Adrenal gland (tissue), 12 donors: Measurements from ENCODE around the gene COQ7. TPM values are rescaled to one million over a fixed set of nuclear protein-coding genes. Genes with fewer than 3 reads are reported as not detected.

ENCODE experiments used
- DNase-seq, 7 donors: peaks; one replicate each; pipeline ENCODE4 v3.0.0-alpha.2; 2019 to 2020
- H3K27ac ChIP-seq, 5 donors: fragments of 200-600 bp; sonication (generic) in 4 of 5; 1 replicate in 3 of 5; 2 replicates in 2 of 5; pipeline versions ENCODE4 v1.5.1 to v1.8.0; 2016 to 2020; ENCODE audit warnings: mild to moderate bottlenecking in 1 of 5
- H3K27me3 ChIP-seq: fragments of 200-600 bp; 2 replicates; pipeline ENCODE4 v1.8.0; 2021
- H3K36me3 ChIP-seq, 2 donors: fragments of 200-600 bp; replicated peaks in 1 of 2; 1 replicate in 1 of 2; 2 replicates in 1 of 2; pipeline versions ENCODE4 v1.5.1 to v1.8.0; 2018 to 2022
- H3K4me1 ChIP-seq, 2 donors: fragments of 200-600 bp; replicated peaks in 1 of 2; 1 replicate in 1 of 2; 2 replicates in 1 of 2; pipeline versions ENCODE4 v1.5.1 to v1.8.0; 2018 to 2021
- H3K4me3 ChIP-seq, 4 donors: fragments of 200-600 bp; sonication (generic) in 3 of 4; one replicate each; pipeline ENCODE4 v1.5.1; 2016 to 2018
- H3K9me3 ChIP-seq, 3 donors: fragments of 200-600 bp; sonication (generic) in 1 of 3; replicated peaks in 1 of 3; 1 replicate in 2 of 3; 2 replicates in 1 of 3; pipeline versions ENCODE4 v1.5.1 to v1.8.0; 2016 to 2021
- CTCF ChIP-seq, 6 experiments: fragments of 450-650 bp in 4 of 6; fragments of 200-600 bp in 2 of 6; sonication (generic) in 1 of 6; IDR thresholded peaks; 1 replicate in 5 of 6; 2 replicates in 1 of 6; pipeline versions ENCODE4 v1.5.1 to v1.8.0; 2016 to 2021; ENCODE audit warnings: antibody characterized with exemption in 6 of 6, mild to moderate bottlenecking in 2 of 6, moderate library complexity in 1 of 6
- POLR2A ChIP-seq, 2 donors: fragments of 450-650 bp; IDR thresholded peaks; one replicate each; pipeline ENCODE4 v1.6.1; 2017; ENCODE audit warnings: antibody characterized with exemption in 2 of 2, mild to moderate bottlenecking in 2 of 2, moderate library complexity in 1 of 2
- WGBS, 4 donors: extraction: QIAGEN DNeasy Blood & Tissue Kit in 2 of 4; methylation state at CpG; one replicate each; pipeline versions ENCODE4 v1.1.5 to v1.1.7; 2013 to 2017; 5-methylcytosine and 5-hydroxymethylcytosine counted together
- intact Hi-C, 2 donors: fragments of 100-400 bp; cut with DNase I; formaldehyde crosslinking; loops; one replicate each; pipeline versions ENCODE4 v1.14.1 to v1.15.0; 2022 to 2023
- polyA plus RNA-seq, 3 donors: library from polyadenylated mRNA; stranded (reverse); fragments of 200-250 nt in 2 of 3; fragments of 350-450 nt in 1 of 3; fragmentation: Illumina TruSeq in 1 of 3; extraction: RNeasy Lipid Tissue Mini Kit (QIAGEN cat#74804) in 1 of 3; gene quantifications; one replicate each; pipeline ENCODE4 v1.2.3, GENCODE V29; 2013 to 2014
- total RNA-seq, 9 donors: library from RNA; depleted of rRNA in 4 of 9; stranded (reverse); fragments of >200 nt in 4 of 9; fragments of 120-200 nt in 1 of 9; fragmentation: NEBNext Ultra II Directional in 1 of 9; extraction: Animal tissue kit (Norgen Biotek cat#: 25700) in 1 of 9; gene quantifications; one replicate each; pipeline versions ENCODE4 v1.1.0 to v1.2.4, GENCODE V29; 2013 to 2023
- donor health status: healthy with polysubstance abuse.
- donor health status: Bipolar disorder and iron deficiency.
- donor health status: DM: yes; HTN: yes; CAD: no.
- donor health status: DM: no; HTN: no; CAD: no.
- donor health status: DM: no; HTN: no; CAD: no.
- donor health status: DM: yes; HTN: yes; CAD: no.

Gene COQ7
- total and polyA plus RNA-seq, 12 donors = 14.9 to 41.8 (median 24.8) TPM

- WGBS, 4 donors = 77 to 84% (median 80%) methylated on average over 15 of the region's 15 CpGs
- H3K27ac ChIP-seq = no peak overlapping the region
- no peaks in the 10 kb centered on the region for H3K36me3 ChIP-seq
- DNase-seq = no peak
- no peaks in the 10 kb centered on the region for H3K9me3 ChIP-seq
- no peaks in the 10 kb centered on the region for H3K27me3 ChIP-seq
- TF ChIP-seq CTCF (IDR thresholded peaks at IDR 0.05) = no peak
- no peak for TF ChIP-seq POLR2A (IDR thresholded peaks at IDR 0.05)
- intact Hi-C loops = loop anchor here in 1 of 2 donors (10.0 kb wide), 1 partner anchor 411 kb away; no protein-coding TSS in a partner anchor
- no peaks in the 10 kb centered on the region for H3K4me1 ChIP-seq
- H3K4me3 ChIP-seq = no peak overlapping the region
These were observed 26.5 kb downstream of the COQ7 start for GRCh38 chr16:19093631-19094541.

- TF ChIP-seq POLR2A (IDR thresholded peaks at IDR 0.05) (no peak), CTCF (IDR thresholded peaks at IDR 0.05) (peak in 1 of 6 experiments; percentile 17)
- Histone ChIP-seq H3K4me3 (no peak overlapping the region), H3K9me3 (no peaks in the 10 kb centered on the region), H3K36me3 (no peaks in the 10 kb centered on the region), H3K27ac (no peak overlapping the region), H3K27me3 (no peaks in the 10 kb centered on the region), H3K4me1 (no peaks in the 10 kb centered on the region)
- WGBS, 4 donors = 55 to 62% (median 59%) methylated on average over 11 of the region's 11 CpGs
- DNase-seq = no peak
- intact Hi-C loops = loop anchor here in 1 of 2 donors (10.0 kb wide), 1 partner anchor 410 kb away; no protein-coding TSS in a partner anchor
These were observed 27.3 kb downstream of the COQ7 start for GRCh38 chr16:19094542-19095365.

GRCh38 chr16:19095654-19096053 lies 28.2 kb downstream of the COQ7 start:
- Histone ChIP-seq H3K9me3 (no peaks in the 10 kb centered on the region), H3K27ac (no peak overlapping the region), H3K4me3 (no peak overlapping the region), H3K27me3 (no peaks in the 10 kb centered on the region), H3K36me3 (no peaks in the 10 kb centered on the region), H3K4me1 (no peaks in the 10 kb centered on the region)
- intact Hi-C loops = loop anchor here in 1 of 2 donors (10.0 kb wide), 1 partner anchor 409 kb away; no protein-coding TSS in a partner anchor
- no peak for DNase-seq
- TF ChIP-seq CTCF (IDR thresholded peaks at IDR 0.05) (no peak), POLR2A (IDR thresholded peaks at IDR 0.05) (no peak)
- 78 to 83% (median 81%) methylated on average over 5 of the region's 5 CpGs for WGBS, 4 donors

- WGBS, 4 donors = 73 to 94% (median 81%) methylated on average over 1 of the region's 1 CpG
- H3K9me3 ChIP-seq = no peaks in the 10 kb centered on the region
- DNase-seq = no peak
These were observed 30.8 kb downstream of the COQ7 start for GRCh38 chr16:19098173-19098572.

More at GRCh38 chr16:19098173-19098572, 30.8 kb downstream of the COQ7 start:
- Histone ChIP-seq H3K4me1 (no peaks in the 10 kb centered on the region), H3K4me3 (no peak overlapping the region), H3K36me3 (no peaks in the 10 kb centered on the region), H3K27ac (no peak overlapping the region), H3K27me3 (no peaks in the 10 kb centered on the region)
- intact Hi-C loops = loop anchor here in 1 of 2 donors (10.0 kb wide), 1 partner anchor 407 kb away; no protein-coding TSS in a partner anchor
- TF ChIP-seq CTCF (IDR thresholded peaks at IDR 0.05) (no peak), POLR2A (IDR thresholded peaks at IDR 0.05) (no peak)
